LNCAP (cell line): ENCODE data around the gene RIPPLY1.

Source experiments
- CTCF ChIP-seq: fragments of 450-650 bp; IDR thresholded peaks from 2 replicates; pipeline ENCODE4 v1.5.1; 2017; ENCODE audit warnings: mild to moderate bottlenecking

Gene RIPPLY1

GRCh38 chrX:106940068-106940467 is 36.9 kb upstream of the RIPPLY1 start:
- TF ChIP-seq CTCF, result no peak

GRCh38 chrX:106939566-106939965 is 36.4 kb upstream of the RIPPLY1 start:
- TF ChIP-seq CTCF, result no peak

GRCh38 chrX:106936246-106936645 is 33.1 kb upstream of the RIPPLY1 start:
- TF ChIP-seq CTCF, result no peak

- no peak for TF ChIP-seq CTCF
Observed at GRCh38 chrX:106935175-106935574, 32.0 kb upstream of the RIPPLY1 start.

GRCh38 chrX:106933538-106933961 is 30.4 kb upstream of the RIPPLY1 start:
- no peak for TF ChIP-seq CTCF

- TF ChIP-seq CTCF, result no peak
Observed at GRCh38 chrX:106932960-106933537, 29.9 kb upstream of the RIPPLY1 start.

- no peak for TF ChIP-seq CTCF
Observed at GRCh38 chrX:106932492-106932923, 29.4 kb upstream of the RIPPLY1 start.

- no peak for TF ChIP-seq CTCF
Observed at GRCh38 chrX:106931831-106932491, 28.8 kb upstream of the RIPPLY1 start.
